HFF-Myc (cell line): ENCODE results near the gene FN3K.
"Not testable (repeated sequence)": the region's sequence is repeated elsewhere in the genome, so short reads cannot be mapped to it uniquely, and the experiment has no call there.

Experiments used
- DNase-seq: peaks from one replicate; pipeline ENCODE4 v3.0.0-alpha.2; 2011; ENCODE audit warnings: low read depth; ENCODE audit errors: extremely low read depth
- H3K4me3 ChIP-seq: replicated peaks from 2 replicates; pipeline ENCODE4 v1.5.1; 2011; ENCODE audit warnings: low read depth, mild to moderate bottlenecking, control low read depth, low read length
- CTCF ChIP-seq: IDR thresholded peaks from 2 replicates; pipeline ENCODE4 v1.5.1; 2012; ENCODE audit warnings: mild to moderate bottlenecking, low read depth, low read length, control low read depth; ENCODE audit errors: missing control alignments

FN3K gene

GRCh38 chr17:82740906-82741759 is 5.7 kb downstream of the FN3K start:
- no peak for DNase-seq
- no peak overlapping the region for H3K4me3 ChIP-seq
- TF ChIP-seq CTCF: no peak

- no peak overlapping the region for H3K4me3 ChIP-seq
- DNase-seq: no peak
- TF ChIP-seq CTCF: no peak
Observed at GRCh38 chr17:82743344-82744219, 8.2 kb downstream of the FN3K start.

- H3K4me3 ChIP-seq: not testable (repeated sequence)
Observed at GRCh38 chr17:82744736-82745135, 9.3 kb downstream of the FN3K start.

GRCh38 chr17:82745524-82745923 is 10.1 kb downstream of the FN3K start:
- no peak for DNase-seq
- no peak overlapping the region for H3K4me3 ChIP-seq
- TF ChIP-seq CTCF: no peak

More at GRCh38 chr17:82744736-82745135, 9.3 kb downstream of the FN3K start:
- DNase-seq: not testable (repeated sequence)

GRCh38 chr17:82748756-82749155 is 13.3 kb downstream of the FN3K start:
- H3K4me3 ChIP-seq: no peak overlapping the region
- DNase-seq: no peak
- TF ChIP-seq CTCF: no peak

- no peak for DNase-seq
Observed at GRCh38 chr17:82750241-82750908, 15.0 kb downstream of the FN3K start.

More at GRCh38 chr17:82750241-82750908, 15.0 kb downstream of the FN3K start:
- no peak for TF ChIP-seq CTCF
- H3K4me3 ChIP-seq: no peak overlapping the region
